ENCODE data around the gene TGFA. TPM values are rescaled to one million over a fixed set of nuclear protein-coding genes. Genes with fewer than 3 reads are reported as not detected.

The TGFA gene
- total RNA-seq, 2 donors from 2014 or later = 13.5 to 18.5 TPM

- intact Hi-C loops (cut with DNase I) = no loop called here
- DNase-seq = no peak
- H3K4me3 ChIP-seq = no peak overlapping the region
- no peaks in the 10 kb centered on the region for H3K4me1 ChIP-seq
- no peaks in the 10 kb centered on the region for H3K36me3 ChIP-seq (replicated peaks in 1 of 2; ENCODE audit: insufficient read depth in 1 of 2, low read depth in 2 of 2)
- no peaks in the 10 kb centered on the region for H3K9me3 ChIP-seq
- 80 to 85% methylated on average over 5 of the region's 5 CpGs for WGBS, 2 donors
- ATAC-seq = no peak
- no peaks in the 10 kb centered on the region for H3K27me3 ChIP-seq
- no peak overlapping the region for H3K27ac ChIP-seq
- no peak for TF ChIP-seq POLR2A (IDR thresholded peaks at IDR 0.05)
- TF ChIP-seq, protein P1, sequence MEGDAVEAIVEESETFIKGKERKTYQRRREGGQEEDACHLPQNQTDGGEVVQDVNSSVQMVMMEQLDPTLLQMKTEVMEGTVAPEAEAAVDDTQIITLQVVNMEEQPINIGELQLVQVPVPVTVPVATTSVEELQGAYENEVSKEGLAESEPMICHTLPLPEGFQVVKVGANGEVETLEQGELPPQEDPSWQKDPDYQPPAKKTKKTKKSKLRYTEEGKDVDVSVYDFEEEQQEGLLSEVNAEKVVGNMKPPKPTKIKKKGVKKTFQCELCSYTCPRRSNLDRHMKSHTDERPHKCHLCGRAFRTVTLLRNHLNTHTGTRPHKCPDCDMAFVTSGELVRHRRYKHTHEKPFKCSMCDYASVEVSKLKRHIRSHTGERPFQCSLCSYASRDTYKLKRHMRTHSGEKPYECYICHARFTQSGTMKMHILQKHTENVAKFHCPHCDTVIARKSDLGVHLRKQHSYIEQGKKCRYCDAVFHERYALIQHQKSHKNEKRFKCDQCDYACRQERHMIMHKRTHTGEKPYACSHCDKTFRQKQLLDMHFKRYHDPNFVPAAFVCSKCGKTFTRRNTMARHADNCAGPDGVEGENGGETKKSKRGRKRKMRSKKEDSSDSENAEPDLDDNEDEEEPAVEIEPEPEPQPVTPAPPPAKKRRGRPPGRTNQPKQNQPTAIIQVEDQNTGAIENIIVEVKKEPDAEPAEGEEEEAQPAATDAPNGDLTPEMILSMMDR (IDR thresholded peaks at IDR 0.05) = no peak
Measured at GRCh38 chr2:70496819-70497218, 56.8 kb downstream of the TGFA start.

DNA sequence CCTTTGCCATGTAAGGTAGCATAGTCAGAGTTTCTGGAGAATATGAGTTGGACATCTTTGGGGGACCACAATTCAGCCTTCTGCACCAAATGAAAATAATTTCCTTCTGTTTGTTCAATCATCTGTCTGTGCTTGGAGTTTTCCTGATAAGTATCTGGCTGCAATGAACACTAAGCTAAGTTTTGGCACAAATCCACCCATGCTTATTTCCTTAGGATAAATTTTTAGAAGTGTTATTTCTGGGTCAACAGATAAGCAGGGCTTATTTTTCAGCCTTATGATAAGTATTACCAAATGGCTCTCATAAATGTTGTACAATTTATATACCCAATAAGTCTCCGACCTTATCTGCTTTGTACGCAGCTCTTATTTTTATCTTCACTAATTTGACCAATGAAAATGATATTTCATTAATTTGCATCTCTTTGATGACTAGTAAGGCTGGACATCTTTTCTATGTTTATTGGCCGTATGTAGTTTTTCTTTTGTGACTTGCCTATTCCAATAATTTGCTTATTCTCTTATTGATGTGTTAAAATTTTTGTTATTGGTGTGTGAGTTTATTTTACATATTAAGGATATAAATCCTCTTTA is 59.2 kb downstream of the TGFA start:
- no peaks in the 10 kb centered on the region for H3K4me1 ChIP-seq
- H3K27ac ChIP-seq = no peak overlapping the region
- TF ChIP-seq, protein P1 (IDR thresholded peaks at IDR 0.05) = no peak
- no peak for TF ChIP-seq POLR2A (IDR thresholded peaks at IDR 0.05)
- DNase-seq (no peak), ATAC-seq (no peak)
- 75 to 76% methylated on average over 3 of the region's 3 CpGs for WGBS, 2 donors
- no peak overlapping the region for H3K4me3 ChIP-seq
- H3K36me3 ChIP-seq (replicated peaks in 1 of 2; ENCODE audit: insufficient read depth in 1 of 2, low read depth in 2 of 2) = no peaks in the 10 kb centered on the region
- H3K9me3 ChIP-seq = no peaks in the 10 kb centered on the region
- no peaks in the 10 kb centered on the region for H3K27me3 ChIP-seq
- intact Hi-C loops (cut with DNase I) = no loop called here

GRCh38 chr2:70490381-70490780 is 63.2 kb downstream of the TGFA start:
- H3K36me3 ChIP-seq (replicated peaks in 1 of 2; ENCODE audit: insufficient read depth in 1 of 2, low read depth in 2 of 2) = no peaks in the 10 kb centered on the region

GRCh38 chr2:70489165-70489564 is 64.5 kb downstream of the TGFA start:
- no peak for ATAC-seq
- no peaks in the 10 kb centered on the region for H3K27me3 ChIP-seq
- no peaks in the 10 kb centered on the region for H3K9me3 ChIP-seq
- DNase-seq = no peak
- no peaks in the 10 kb centered on the region for H3K36me3 ChIP-seq (replicated peaks in 1 of 2; ENCODE audit: insufficient read depth in 1 of 2, low read depth in 2 of 2)
- intact Hi-C loops (cut with DNase I) = no loop called here
- H3K4me1 ChIP-seq = no peaks in the 10 kb centered on the region
- no peak overlapping the region for H3K4me3 ChIP-seq
- TF ChIP-seq POLR2A (IDR thresholded peaks at IDR 0.05) = no peak
- TF ChIP-seq, protein P1 (IDR thresholded peaks at IDR 0.05) = no peak
- H3K27ac ChIP-seq = no peak overlapping the region
- 82 to 84% methylated on average over 10 of the region's 10 CpGs for WGBS, 2 donors

More at GRCh38 chr2:70490381-70490780, 63.2 kb downstream of the TGFA start:
- 77 to 78% methylated on average over 5 of the region's 5 CpGs for WGBS, 2 donors
- intact Hi-C loops (cut with DNase I) = no loop called here
- H3K9me3 ChIP-seq = no peaks in the 10 kb centered on the region
- ATAC-seq = no peak
- H3K27me3 ChIP-seq = no peaks in the 10 kb centered on the region
- no peaks in the 10 kb centered on the region for H3K4me1 ChIP-seq
- no peak overlapping the region for H3K4me3 ChIP-seq
- TF ChIP-seq POLR2A (IDR thresholded peaks at IDR 0.05) = no peak
- TF ChIP-seq, protein P1 (IDR thresholded peaks at IDR 0.05) = no peak
- DNase-seq = no peak
- no peak overlapping the region for H3K27ac ChIP-seq

DNA sequence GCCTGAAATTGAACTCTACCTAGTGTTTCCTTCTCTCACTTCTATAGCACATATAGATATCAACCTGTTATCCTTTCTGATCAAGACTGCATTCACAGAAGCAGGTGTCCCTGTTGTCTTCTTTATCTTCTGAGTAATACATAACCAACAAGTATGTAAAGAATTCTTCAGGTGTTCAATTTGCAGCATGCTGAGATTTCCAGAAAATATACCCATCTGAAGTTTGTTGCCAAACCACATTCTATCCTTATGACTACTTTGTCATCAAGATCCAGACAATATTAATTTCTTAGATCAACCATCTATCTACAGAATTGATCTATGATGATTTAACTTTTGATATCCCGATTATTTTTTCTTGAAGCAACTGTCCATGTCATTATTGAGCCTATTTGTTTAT is 69.5 kb downstream of the TGFA start:
- no peak for DNase-seq
- no peak overlapping the region for H3K27ac ChIP-seq
- TF ChIP-seq, protein P1 (IDR thresholded peaks at IDR 0.05) = no peak
- no peak for TF ChIP-seq POLR2A (IDR thresholded peaks at IDR 0.05)
- 76 to 82% methylated on average over 1 of the region's 1 CpG for WGBS, 2 donors
- intact Hi-C loops (cut with DNase I) = no loop called here
- H3K4me1 ChIP-seq = no peaks in the 10 kb centered on the region
- no peaks in the 10 kb centered on the region for H3K36me3 ChIP-seq (replicated peaks in 1 of 2; ENCODE audit: insufficient read depth in 1 of 2, low read depth in 2 of 2)
- no peak overlapping the region for H3K4me3 ChIP-seq
- H3K9me3 ChIP-seq = no peaks in the 10 kb centered on the region
- ATAC-seq = no peak
- no peaks in the 10 kb centered on the region for H3K27me3 ChIP-seq

All from body of pancreas (tissue), 4 donors.